H9 (cell line): Measurements from ENCODE around the gene GPR176. TPM values are rescaled to one million over a fixed set of nuclear protein-coding genes. Genes with fewer than 3 reads are reported as not detected.

Experiments
- DNase-seq: peaks from one replicate; pipeline ENCODE4 v3.0.0-alpha.2; 2017
- H2AFZ ChIP-seq: one replicate; pipeline ENCODE4 v1.6.1; 2013; ENCODE audit warnings: mild to moderate bottlenecking, low read length, control low read depth, moderate library complexity
- H2AK5ac ChIP-seq: 2 replicates; pipeline ENCODE4 v1.6.1; 2013; ENCODE audit warnings: low read length, control low read depth, mixed read lengths; ENCODE audit not compliant: insufficient read length
- H2BK120ac ChIP-seq: one replicate; pipeline ENCODE4 v1.6.1; 2013; ENCODE audit warnings: low read depth, mild to moderate bottlenecking, low read length, control low read depth, inconsistent platforms; ENCODE audit not compliant: poor library complexity, severe bottlenecking
- H2BK12ac ChIP-seq: 2 replicates; pipeline ENCODE4 v1.6.1; 2013; ENCODE audit warnings: low read length, control low read depth, mixed read lengths, low read depth; ENCODE audit not compliant: insufficient read length
- H2BK15ac ChIP-seq: 2 replicates; pipeline ENCODE4 v1.6.1; 2013; ENCODE audit warnings: low read depth, low read length, control low read depth
- H2BK20ac ChIP-seq: one replicate; pipeline ENCODE4 v1.6.1; 2013; ENCODE audit warnings: low read depth, mild to moderate bottlenecking, low read length, control low read depth, inconsistent platforms; ENCODE audit not compliant: poor library complexity, severe bottlenecking
- H2BK5ac ChIP-seq: 2 replicates; pipeline ENCODE4 v1.6.1; 2013; ENCODE audit warnings: low read length, control low read depth, mixed read lengths; ENCODE audit not compliant: insufficient read length
- H3K14ac ChIP-seq: 2 replicates; pipeline ENCODE4 v1.6.1; 2013; ENCODE audit warnings: low read length, control low read depth; ENCODE audit not compliant: insufficient read depth
- H3K18ac ChIP-seq: 2 replicates; pipeline ENCODE4 v1.6.1; 2013; ENCODE audit warnings: low read depth, mild to moderate bottlenecking, mixed read lengths, low read length, control low read depth; ENCODE audit not compliant: insufficient read length
- H3K23ac ChIP-seq: 2 replicates; pipeline ENCODE4 v1.6.1; 2013; ENCODE audit warnings: low read length, control low read depth, mixed read lengths, low read depth; ENCODE audit not compliant: insufficient read length
- H3K23me2 ChIP-seq: 2 replicates; pipeline ENCODE4 v1.6.1; 2013; ENCODE audit warnings: low read depth, mild to moderate bottlenecking, mixed read lengths, low read length, control low read depth; ENCODE audit not compliant: insufficient read length, poor library complexity, severe bottlenecking
- H3K27ac ChIP-seq: 2 replicates; pipeline ENCODE4 v1.5.1; 2013; ENCODE audit warnings: low read length, control low read depth, mixed read lengths, low read depth; ENCODE audit not compliant: insufficient read length
- H3K27me3 ChIP-seq: 2 replicates; pipeline ENCODE4 v1.6.1; 2013; ENCODE audit warnings: low read length, control low read depth, inconsistent platforms; ENCODE audit not compliant: insufficient read depth
- H3K4ac ChIP-seq: 2 replicates; pipeline ENCODE4 v1.6.1; 2013; ENCODE audit warnings: low read depth, mild to moderate bottlenecking, control low read depth, inconsistent platforms, low read length, moderate library complexity
- H3K4me1 ChIP-seq: 2 replicates; pipeline ENCODE4 v1.6.1; 2013; ENCODE audit warnings: low read length, control low read depth, inconsistent platforms; ENCODE audit not compliant: insufficient read depth
- H3K4me2 ChIP-seq: 2 replicates; pipeline ENCODE4 v1.6.1; 2013; ENCODE audit warnings: low read length, control low read depth, mixed read lengths; ENCODE audit not compliant: insufficient read length, insufficient read depth
- H3K56ac ChIP-seq: 2 replicates; pipeline ENCODE4 v1.6.1; 2013; ENCODE audit warnings: low read depth, mild to moderate bottlenecking, mixed read lengths, low read length, control low read depth; ENCODE audit not compliant: insufficient read length
- H3K79me1 ChIP-seq: 2 replicates; pipeline ENCODE4 v1.6.1; 2013; ENCODE audit warnings: low read depth, mild to moderate bottlenecking, moderate library complexity, low read length, control low read depth, inconsistent platforms; ENCODE audit not compliant: insufficient read depth, poor library complexity, severe bottlenecking
- H3K79me2 ChIP-seq: 2 replicates; pipeline ENCODE4 v1.6.1; 2013; ENCODE audit warnings: low read length, control low read depth, inconsistent platforms; ENCODE audit not compliant: insufficient read depth
- H3K9ac ChIP-seq: 2 replicates; pipeline ENCODE4 v1.6.1; 2013; ENCODE audit warnings: low read length, control low read depth, mixed read lengths; ENCODE audit not compliant: insufficient read length; ENCODE audit errors: extremely low read depth
- H3K9me3 ChIP-seq: one replicate; pipeline ENCODE4 v1.6.1; 2013; ENCODE audit warnings: low read depth, low read length, inconsistent platforms; ENCODE audit not compliant: control insufficient read depth
- H3T11ph ChIP-seq: one replicate; pipeline ENCODE4 v1.6.1; 2013; ENCODE audit warnings: mild to moderate bottlenecking, low read length, control low read depth, inconsistent platforms
- H4K20me1 ChIP-seq: one replicate; pipeline ENCODE4 v1.6.1; 2013; ENCODE audit not compliant: control insufficient read depth, insufficient read length, insufficient read depth
- H4K5ac ChIP-seq: 2 replicates; pipeline ENCODE4 v1.6.1; 2013; ENCODE audit warnings: low read depth, mild to moderate bottlenecking, mixed read lengths, low read length, control low read depth; ENCODE audit not compliant: insufficient read length
- H4K8ac ChIP-seq: replicated peaks from 2 replicates; pipeline ENCODE4 v1.6.1; 2013; ENCODE audit warnings: low read length, control low read depth, mixed read lengths, low read depth; ENCODE audit not compliant: insufficient read length
- H4K91ac ChIP-seq: 2 replicates; pipeline ENCODE4 v1.6.1; 2013; ENCODE audit warnings: low read depth, mild to moderate bottlenecking, moderate library complexity, mixed read lengths, low read length, control low read depth; ENCODE audit not compliant: insufficient read length
- H3K27ac Mint-ChIP-seq, 3 experiments: 2 replicates in 2 of 3; 3 replicates in 1 of 3; pipeline ENCODE4 v1.8.0; 2020 to 2021; ENCODE audit warnings: mixed read lengths in 3 of 3, mild to moderate bottlenecking in 1 of 3, moderate library complexity in 1 of 3
- H3K27me3 Mint-ChIP-seq: 2 replicates; pipeline ENCODE4 v1.8.0; 2021; ENCODE audit warnings: low read depth, mild to moderate bottlenecking, moderate library complexity, mixed read lengths
- H3K36me3 Mint-ChIP-seq, 3 experiments: 2 replicates in 2 of 3; 3 replicates in 1 of 3; pipeline ENCODE4 v1.8.0; 2020 to 2021; ENCODE audit warnings: low read depth in 3 of 3, mixed read lengths in 3 of 3; ENCODE audit not compliant: insufficient read depth in 1 of 3
- H3K4me1 Mint-ChIP-seq, 2 experiments: 2 replicates each; pipeline ENCODE4 v1.8.0; 2020; ENCODE audit warnings: mixed read lengths in 2 of 2
- H3K4me3 Mint-ChIP-seq, 2 experiments: 2 replicates in 1 of 2; 3 replicates in 1 of 2; pipeline ENCODE4 v1.8.0; 2020 to 2021; ENCODE audit warnings: mild to moderate bottlenecking in 2 of 2, mixed read lengths in 2 of 2, moderate library complexity in 1 of 2
- H3K9me3 Mint-ChIP-seq, 2 experiments: 2 replicates in 1 of 2; 3 replicates in 1 of 2; pipeline ENCODE4 v1.8.0; 2020; ENCODE audit warnings: mild to moderate bottlenecking in 2 of 2, mixed read lengths in 2 of 2, moderate library complexity in 1 of 2
- CTCF ChIP-seq: fragments of 200-600 bp; sonication (generic); conservative IDR thresholded peaks from 3 replicates; pipeline ENCODE4 v1.8.0; 2021; ENCODE audit warnings: antibody characterized with exemption, mild to moderate bottlenecking
- whole genome bisulfite sequencing: extraction: QIAGEN DNeasy Blood & Tissue Kit; methylation state at CpG from one replicate; pipeline ENCODE4 v1.1.7; 2013; ENCODE audit warnings: missing lambda C conversion rate, low lambda C conversion rate, mixed read lengths; ENCODE audit not compliant: insufficient read length; ENCODE audit errors: extremely low coverage; 5-methylcytosine and 5-hydroxymethylcytosine counted together
- total RNA-seq: library from RNA; stranded (reverse); gene quantifications from 2 replicates; pipeline ENCODE4 v1.2.1, GENCODE V29; 2021

Gene GPR176
- total RNA-seq, 1 experiment from 2014 or later: 132 TPM

- H3K9ac ChIP-seq: no peak overlapping the region
Measured at GRCh38 chr15:39784638-39785037, 135.4 kb downstream of the GPR176 start.

More at GRCh38 chr15:39784638-39785037, 135.4 kb downstream of the GPR176 start:
- H3K79me1 ChIP-seq: no peaks in the 10 kb centered on the region
- no peak overlapping the region for H3K27ac ChIP-seq
- no peaks in the 10 kb centered on the region for H4K20me1 ChIP-seq
- no peak overlapping the region for H3K56ac ChIP-seq
- no peak overlapping the region for H3K18ac ChIP-seq
- H3K4me3 Mint-ChIP-seq: peak overlapping the region; percentile 14 to 84; a peak in 4 of 5 replicates
- peak overlapping the region in 1 of 3 experiments; percentile 83; a peak in 3 of 7 replicates for H3K27ac Mint-ChIP-seq
- no peak overlapping the region for H3K23ac ChIP-seq
- peaks cover 8% of the 10 kb centered on the region for H3K23me2 ChIP-seq
- no peak overlapping the region for H2AK5ac ChIP-seq
- no peaks in the 10 kb centered on the region for H3K36me3 Mint-ChIP-seq
- no peak overlapping the region for H3K4me2 ChIP-seq
- no peak overlapping the region for H2BK12ac ChIP-seq
- no peak overlapping the region for H2AFZ ChIP-seq
- no CpG with 5 or more reads among the region's 2 CpGs for WGBS
- H2BK15ac ChIP-seq: no peak overlapping the region
- no peaks in the 10 kb centered on the region for H3K27me3 ChIP-seq
- no peak for TF ChIP-seq CTCF
- no peaks in the 10 kb centered on the region for H3K9me3 ChIP-seq
- H2BK5ac ChIP-seq: no peak overlapping the region
- no peak overlapping the region for H4K8ac ChIP-seq
- H3K9me3 Mint-ChIP-seq: no peaks in the 10 kb centered on the region; a peak in 1 of 5 replicates
- H3K4me1 Mint-ChIP-seq: peaks cover 64 to 69% of the 10 kb centered on the region in 2 experiments
- no peak overlapping the region for H3K14ac ChIP-seq
- no peak overlapping the region for H4K91ac ChIP-seq
- H4K5ac ChIP-seq: no peak overlapping the region
- no peak overlapping the region for H2BK20ac ChIP-seq
- H3T11ph ChIP-seq: no peak overlapping the region
- no peak for DNase-seq
- H3K4me1 ChIP-seq: peaks cover 21% of the 10 kb centered on the region
- H3K4ac ChIP-seq: no peak overlapping the region
- no peak overlapping the region for H2BK120ac ChIP-seq
- no peaks in the 10 kb centered on the region for H3K27me3 Mint-ChIP-seq
- H3K79me2 ChIP-seq: no peaks in the 10 kb centered on the region; the same call in 1 of the 2 replicates
